Left lung (tissue), 10 donors: Measurements from ENCODE around the gene CCDC179. TPM values are rescaled to one million over a fixed set of nuclear protein-coding genes. Genes with fewer than 3 reads are reported as not detected.

ENCODE experiments used
- ATAC-seq: fragments of 200-7000 bp; cut with Tn5 transposase; one replicate; pipeline ENCODE4 v1.9.1; 2020; ENCODE audit warnings: moderate library complexity
- DNase-seq, 4 donors: peaks; one replicate each; pipeline ENCODE4 v3.0.0-alpha.2; 2013 to 2020
- H3K27ac ChIP-seq, 2 donors: fragments of 200-600 bp; sonication (generic) in 1 of 2; one replicate each; pipeline versions ENCODE4 v1.5.0 to v1.8.0; 2020 to 2021
- H3K27me3 ChIP-seq, 2 donors: fragments of 200-600 bp; sonication (generic) in 1 of 2; one replicate each; pipeline versions ENCODE4 v1.5.0 to v1.8.0; 2020 to 2021
- H3K36me3 ChIP-seq, 2 donors: fragments of 200-600 bp; sonication (generic) in 1 of 2; one replicate each; pipeline versions ENCODE4 v1.5.0 to v1.8.0; 2020 to 2021
- H3K4me1 ChIP-seq, 2 donors: fragments of 200-600 bp; one replicate each; pipeline ENCODE4 v1.8.0; 2021
- H3K4me3 ChIP-seq, 2 donors: fragments of 200-600 bp; sonication (generic) in 1 of 2; one replicate each; pipeline versions ENCODE4 v1.5.0 to v1.8.0; 2020 to 2021; ENCODE audit warnings: mild to moderate bottlenecking in 1 of 2
- H3K9me3 ChIP-seq, 2 donors: fragments of 200-600 bp; sonication (generic) in 1 of 2; one replicate each; pipeline versions ENCODE4 v1.5.0 to v1.8.0; 2020 to 2021
- CTCF ChIP-seq, 2 donors: fragments of 200-600 bp; sonication (generic) in 1 of 2; IDR thresholded peaks; one replicate each; pipeline versions ENCODE4 v1.5.0 to v1.8.0; 2021; ENCODE audit warnings: antibody characterized with exemption in 2 of 2
- intact Hi-C, 2 donors: fragments of 100-400 bp; cut with DNase I; formaldehyde crosslinking; loops; one replicate each; pipeline versions ENCODE4 v1.11.2 to v1.14.2; 2022
- polyA plus RNA-seq, 6 donors: library from polyadenylated mRNA; unstranded; fragments of 120-200 nt; gene quantifications; one replicate each; pipeline ENCODE4 v1.2.1, GENCODE V29; 2013; ENCODE audit not compliant: insufficient read length in 6 of 6
- total RNA-seq, 2 donors: library from RNA; stranded (reverse); fragmentation: NEBNext Ultra II Directional; extraction: Animal tissue kit (Norgen Biotek cat#: 25700); gene quantifications; one replicate each; pipeline ENCODE4 v1.2.1, GENCODE V29; 2021
- donor health status: DM: no; HTN: yes; CAD: no.
- donor health status: DM: no; HTN: no; CAD: no.

The CCDC179 gene
- total and polyA plus RNA-seq, 8 donors, result not detected

GRCh38 chr11:22832315-22833015, 27.8 kb downstream of the CCDC179 start:
- no peak for DNase-seq
- no peak overlapping the region for H3K27ac ChIP-seq
- no peaks in the 10 kb centered on the region for H3K36me3 ChIP-seq
- no peak for TF ChIP-seq CTCF (IDR thresholded peaks at IDR 0.05)
- no peak overlapping the region for H3K4me3 ChIP-seq
- H3K4me1 ChIP-seq, result peaks cover 0 to 16% of the 10 kb centered on the region in 2 donors
- H3K9me3 ChIP-seq, result no peaks in the 10 kb centered on the region
- intact Hi-C loops, result no loop called here
- no peaks in the 10 kb centered on the region for H3K27me3 ChIP-seq
- ATAC-seq, result no peak

GRCh38 chr11:22830082-22830414, 30.2 kb downstream of the CCDC179 start:
- Histone ChIP-seq H3K4me3 (peak overlapping the region; percentile 88), H3K27ac (peak overlapping the region in 1 of 2 donors; percentile 24), H3K9me3 (no peaks in the 10 kb centered on the region), H3K4me1 (peaks cover 0 to 16% of the 10 kb centered on the region in 2 donors), H3K36me3 (peaks cover 0 to 4% of the 10 kb centered on the region in 2 donors), H3K27me3 (no peaks in the 10 kb centered on the region)
- DNase-seq, result no peak
- TF ChIP-seq CTCF (IDR thresholded peaks at IDR 0.05), result no peak
- ATAC-seq, result no peak
- intact Hi-C loops, result no loop called here

DNA sequence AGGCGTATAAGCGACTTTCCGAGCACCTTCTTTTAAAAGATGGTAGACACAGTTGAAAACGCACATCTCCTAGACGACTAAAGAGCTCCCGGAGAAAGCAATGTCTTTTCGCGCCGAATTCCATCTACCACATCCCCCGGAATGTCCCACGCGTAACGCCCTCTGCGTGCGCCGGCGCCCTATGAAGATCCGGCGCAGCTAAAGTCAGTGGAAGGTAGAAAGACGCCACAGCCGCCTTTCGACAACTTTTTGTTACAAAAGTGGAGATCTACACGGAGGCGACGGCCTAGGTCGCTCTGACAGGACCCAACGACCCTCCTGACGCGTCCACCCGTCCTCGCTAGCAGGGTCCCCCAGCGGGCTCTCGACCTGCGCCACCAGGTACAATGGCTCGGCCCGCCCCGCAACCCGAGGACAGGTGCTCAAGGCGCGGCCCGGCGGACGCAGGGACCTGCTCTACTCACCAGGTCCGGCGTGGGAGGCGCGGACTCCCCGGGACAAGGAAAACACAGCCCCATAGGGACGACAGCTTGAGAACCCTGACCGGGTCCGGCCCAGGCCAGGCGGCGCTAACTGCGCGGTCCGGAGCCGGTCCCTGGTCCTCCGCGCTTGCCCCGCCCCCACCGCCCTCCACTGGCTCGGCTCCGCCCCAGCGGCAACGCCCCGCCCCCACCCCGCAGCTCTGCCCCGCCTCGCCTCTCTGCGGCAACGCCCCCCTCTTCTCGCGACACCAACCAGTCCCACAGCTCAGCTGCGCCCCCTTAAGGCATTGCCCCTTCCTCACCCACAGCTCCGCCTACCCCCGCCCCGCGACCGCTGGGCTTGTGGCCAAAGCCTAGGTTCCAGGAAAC, 30.8 kb downstream of the CCDC179 start, which contains the start of gene SVIP:
Gene SVIP, minus strand, starts transcription at position 571 of the 851 bp plus-strand sequence. Its CDS starts 53 bp downstream, at position 518.
- DNase-seq (peak; percentile 80 to 98 (median 94)), ATAC-seq (peak; percentile 99)
- peak within 1 kb of the TSS; percentile 88 for H3K4me3 ChIP-seq
- peak within 1 kb of the TSS; percentile 83 to 85 for H3K27ac ChIP-seq
- intact Hi-C loops, result no loop called here
- no peaks in the 10 kb centered on the region for H3K27me3 ChIP-seq
- H3K9me3 ChIP-seq, result no peaks in the 10 kb centered on the region
- peaks cover 0 to 9% of the 10 kb centered on the region in 2 donors for H3K36me3 ChIP-seq
- TF ChIP-seq CTCF (IDR thresholded peaks at IDR 0.05), result peak; percentile 33 to 64
- H3K4me1 ChIP-seq, result peaks cover 0 to 16% of the 10 kb centered on the region in 2 donors

DNA sequence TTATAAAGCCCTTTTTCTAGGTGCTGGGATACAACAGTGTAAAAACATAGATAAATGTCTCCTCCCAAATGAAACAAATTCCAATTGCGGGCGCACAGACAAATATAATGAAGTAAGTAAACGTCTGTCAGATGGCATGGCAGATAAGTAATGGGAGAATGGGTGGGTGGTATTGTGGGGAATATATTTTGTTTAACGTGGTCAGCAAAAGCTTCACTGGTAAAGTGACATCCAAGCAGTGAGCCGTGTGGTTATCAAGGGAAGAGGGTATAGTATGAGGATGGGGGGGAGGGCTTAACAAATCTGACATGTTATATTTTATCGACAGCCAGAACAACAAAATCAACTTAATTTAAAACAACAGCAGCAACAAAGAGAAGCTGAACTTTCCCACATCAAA, 31.9 kb downstream of the CCDC179 start:
- Histone ChIP-seq H3K9me3 (no peaks in the 10 kb centered on the region), H3K27ac (no peak overlapping the region), H3K27me3 (no peaks in the 10 kb centered on the region), H3K4me3 (peak overlapping the region in 1 of 2 donors; percentile 88), H3K36me3 (peaks cover 0 to 15% of the 10 kb centered on the region in 2 donors), H3K4me1 (peaks cover 0 to 16% of the 10 kb centered on the region in 2 donors)
- intact Hi-C loops, result no loop called here
- ATAC-seq (no peak), DNase-seq (no peak)
- no peak for TF ChIP-seq CTCF (IDR thresholded peaks at IDR 0.05)

DNA sequence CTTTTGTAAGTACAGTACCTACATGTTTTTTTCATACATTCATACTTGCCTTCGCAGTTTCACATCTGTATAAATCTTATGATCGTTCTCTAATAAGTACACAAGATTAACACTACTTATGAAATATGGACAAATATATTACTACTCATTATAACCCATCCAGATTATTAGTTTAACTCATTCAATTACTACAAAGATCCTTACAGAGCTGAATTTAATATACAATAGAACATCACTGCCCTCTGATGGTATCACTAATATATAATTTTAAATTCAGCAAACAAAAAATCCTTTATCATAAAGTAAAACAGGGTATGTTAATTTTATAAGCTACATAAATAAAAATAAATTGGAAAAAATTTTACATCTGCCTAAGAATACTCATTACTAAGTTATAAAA, 38.1 kb downstream of the CCDC179 start:
- ATAC-seq (no peak), DNase-seq (no peak)
- H3K9me3 ChIP-seq, result no peaks in the 10 kb centered on the region
- H3K36me3 ChIP-seq, result peaks cover 0 to 54% of the 10 kb centered on the region in 2 donors
- H3K27ac ChIP-seq, result no peak overlapping the region
- H3K4me1 ChIP-seq, result no peaks in the 10 kb centered on the region
- no peak overlapping the region for H3K4me3 ChIP-seq
- intact Hi-C loops, result no loop called here
- TF ChIP-seq CTCF (IDR thresholded peaks at IDR 0.05), result no peak
- no peaks in the 10 kb centered on the region for H3K27me3 ChIP-seq
